Measurements from ENCODE around the gene PFDN2. TPM values are rescaled to one million over a fixed set of nuclear protein-coding genes. Genes with fewer than 3 reads are reported as not detected.
"Not testable (repeated sequence)": the region's sequence is repeated elsewhere in the genome, so short reads cannot be mapped to it uniquely, and the experiment has no call there.

PFDN2 gene
- polyA plus RNA-seq, 1 donor from 2014 or later: 95.2 TPM

- Mint-ChIP-seq H3K36me3 (peaks cover 8% of the 10 kb centered on the region), H3K27me3 (no peaks in the 10 kb centered on the region), H3K4me3 (peak overlapping the region in 2 of 4 donors; percentile 22 to 42), H3K4me1 (peaks cover 16 to 35% (median 16%) of the 10 kb centered on the region in 3 donors), H3K9me3 (no peaks in the 10 kb centered on the region), H3K27ac (no peak overlapping the region)
These were observed 11.0 kb upstream of the PFDN2 start for GRCh38 chr1:161128591-161129420.

GRCh38 chr1:161127649-161128048 is 9.8 kb upstream of the PFDN2 start:
- peak overlapping the region in 1 of 4 donors; percentile 42 for H3K4me3 Mint-ChIP-seq
- H3K4me1 Mint-ChIP-seq: peaks cover 16 to 35% (median 16%) of the 10 kb centered on the region in 3 donors
- H3K27ac Mint-ChIP-seq: peak overlapping the region in 2 of 3 donors; percentile 54 to 67
- peaks cover 8% of the 10 kb centered on the region for H3K36me3 Mint-ChIP-seq
- no peaks in the 10 kb centered on the region for H3K9me3 Mint-ChIP-seq
- H3K27me3 Mint-ChIP-seq: no peaks in the 10 kb centered on the region

GRCh38 chr1:161122967-161123366 is 5.1 kb upstream of the PFDN2 start:
- peak overlapping the region in 2 of 3 donors; percentile 50 to 75 for H3K27ac Mint-ChIP-seq
- peak overlapping the region in 2 of 4 donors; percentile 12 to 15 for H3K4me3 Mint-ChIP-seq
- H3K36me3 Mint-ChIP-seq: peaks cover 4% of the 10 kb centered on the region
- H3K27me3 Mint-ChIP-seq: no peaks in the 10 kb centered on the region
- no peaks in the 10 kb centered on the region for H3K9me3 Mint-ChIP-seq
- H3K4me1 Mint-ChIP-seq: peaks cover 11 to 40% (median 30%) of the 10 kb centered on the region in 3 donors

GRCh38 chr1:161121834-161122233 is 4.0 kb upstream of the PFDN2 start:
- H3K9me3 Mint-ChIP-seq: no peaks in the 10 kb centered on the region
- peaks cover 4% of the 10 kb centered on the region for H3K36me3 Mint-ChIP-seq
- H3K4me3 Mint-ChIP-seq: peak overlapping the region in 2 of 4 donors; percentile 49 to 61
- H3K4me1 Mint-ChIP-seq: peaks cover 21 to 35% (median 35%) of the 10 kb centered on the region in 3 donors
- H3K27me3 Mint-ChIP-seq: no peaks in the 10 kb centered on the region
- H3K27ac Mint-ChIP-seq: peak overlapping the region; percentile 64 to 75 (median 64)

- peak overlapping the region; percentile 64 to 75 (median 64) for H3K27ac Mint-ChIP-seq
- H3K4me1 Mint-ChIP-seq: peaks cover 21 to 36% (median 36%) of the 10 kb centered on the region in 3 donors
- peak overlapping the region in 3 of 4 donors; percentile 47 to 61 (median 49) for H3K4me3 Mint-ChIP-seq
- no peaks in the 10 kb centered on the region for H3K27me3 Mint-ChIP-seq
- no peaks in the 10 kb centered on the region for H3K36me3 Mint-ChIP-seq
- H3K9me3 Mint-ChIP-seq: no peaks in the 10 kb centered on the region
These were observed 3.3 kb upstream of the PFDN2 start for GRCh38 chr1:161121042-161121650.

GRCh38 chr1:161119092-161119903 is 1.5 kb upstream of the PFDN2 start:
- peak overlapping the region; percentile 86 to 96 (median 88) for H3K27ac Mint-ChIP-seq
- H3K4me3 Mint-ChIP-seq: peak overlapping the region; percentile 76 to 98 (median 89)
- no peaks in the 10 kb centered on the region for H3K9me3 Mint-ChIP-seq
- H3K36me3 Mint-ChIP-seq: no peaks in the 10 kb centered on the region
- no peaks in the 10 kb centered on the region for H3K27me3 Mint-ChIP-seq
- H3K4me1 Mint-ChIP-seq: peaks cover 31 to 46% (median 45%) of the 10 kb centered on the region in 3 donors

GRCh38 chr1:161115961-161116360 is 1.9 kb downstream of the PFDN2 start:
- peaks cover 45 to 57% (median 55%) of the 10 kb centered on the region in 3 donors for H3K4me1 Mint-ChIP-seq
- H3K4me3 Mint-ChIP-seq: peak overlapping the region in 3 of 4 donors; percentile 83 to 95 (median 85)
- H3K36me3 Mint-ChIP-seq: not testable (repeated sequence)

GRCh38 chr1:161115132-161115711 is 2.6 kb downstream of the PFDN2 start:
- Mint-ChIP-seq H3K4me3 (peak overlapping the region in 2 of 4 donors; percentile 45 to 83), H3K27ac (peak overlapping the region in 2 of 3 donors; percentile 46 to 67), H3K27me3 (no peaks in the 10 kb centered on the region), H3K9me3 (no peaks in the 10 kb centered on the region), H3K4me1 (peaks cover 45 to 56% (median 54%) of the 10 kb centered on the region in 3 donors), H3K36me3 (no peaks in the 10 kb centered on the region)

More at GRCh38 chr1:161115961-161116360, 1.9 kb downstream of the PFDN2 start:
- not testable (repeated sequence) for H3K27me3 Mint-ChIP-seq, H3K9me3 Mint-ChIP-seq
- peak overlapping the region in 2 of 3 donors; percentile 13 to 46 for H3K27ac Mint-ChIP-seq

GRCh38 chr1:161114556-161114955 is 3.3 kb downstream of the PFDN2 start:
- H3K36me3 Mint-ChIP-seq: no peaks in the 10 kb centered on the region
- peak overlapping the region in 1 of 4 donors; percentile 54 for H3K4me3 Mint-ChIP-seq
- H3K4me1 Mint-ChIP-seq: peaks cover 41 to 49% (median 49%) of the 10 kb centered on the region in 3 donors
- H3K9me3 Mint-ChIP-seq: no peaks in the 10 kb centered on the region
- H3K27me3 Mint-ChIP-seq: no peaks in the 10 kb centered on the region
- H3K27ac Mint-ChIP-seq: no peak overlapping the region

GRCh38 chr1:161113915-161114314 is 3.9 kb downstream of the PFDN2 start:
- Mint-ChIP-seq H3K27me3 (no peaks in the 10 kb centered on the region), H3K9me3 (no peaks in the 10 kb centered on the region), H3K4me3 (peak overlapping the region in 1 of 4 donors; percentile 54), H3K4me1 (peaks cover 44 to 46% (median 45%) of the 10 kb centered on the region in 3 donors), H3K36me3 (no peaks in the 10 kb centered on the region), H3K27ac (no peak overlapping the region)

- no peaks in the 10 kb centered on the region for H3K27me3 Mint-ChIP-seq
- H3K9me3 Mint-ChIP-seq: no peaks in the 10 kb centered on the region
- H3K4me1 Mint-ChIP-seq: peaks cover 35 to 38% (median 37%) of the 10 kb centered on the region in 3 donors
- H3K27ac Mint-ChIP-seq: no peak overlapping the region
- H3K36me3 Mint-ChIP-seq: peaks cover under 1% of the 10 kb centered on the region
- no peak overlapping the region for H3K4me3 Mint-ChIP-seq
These were observed 6.3 kb downstream of the PFDN2 start for GRCh38 chr1:161111527-161111926.

- Mint-ChIP-seq H3K27me3 (no peaks in the 10 kb centered on the region), H3K9me3 (no peaks in the 10 kb centered on the region), H3K27ac (no peak overlapping the region), H3K4me3 (no peak overlapping the region), H3K36me3 (peaks cover 3% of the 10 kb centered on the region), H3K4me1 (peaks cover 35 to 38% (median 35%) of the 10 kb centered on the region in 3 donors)
These were observed 6.7 kb downstream of the PFDN2 start for GRCh38 chr1:161111117-161111516.

- Mint-ChIP-seq H3K27me3 (no peaks in the 10 kb centered on the region), H3K27ac (no peak overlapping the region), H3K4me3 (no peak overlapping the region), H3K4me1 (peaks cover 12 to 13% (median 12%) of the 10 kb centered on the region in 3 donors), H3K36me3 (peaks cover 4% of the 10 kb centered on the region), H3K9me3 (no peaks in the 10 kb centered on the region)
These were observed 11.4 kb downstream of the PFDN2 start for GRCh38 chr1:161106431-161106830.

GRCh38 chr1:161100556-161100955 is 17.3 kb downstream of the PFDN2 start:
- H3K4me1 Mint-ChIP-seq: peaks cover 17 to 27% (median 20%) of the 10 kb centered on the region in 3 donors

More at GRCh38 chr1:161100556-161100955, 17.3 kb downstream of the PFDN2 start:
- H3K27me3 Mint-ChIP-seq: no peaks in the 10 kb centered on the region
- H3K36me3 Mint-ChIP-seq: peaks cover 2% of the 10 kb centered on the region
- H3K9me3 Mint-ChIP-seq: no peaks in the 10 kb centered on the region
- H3K27ac Mint-ChIP-seq: peak overlapping the region in 1 of 3 donors; percentile 91
- peak overlapping the region in 1 of 4 donors; percentile 55 for H3K4me3 Mint-ChIP-seq
